Mesenchymal stem cell (in vitro differentiated cells and primary cell): ENCODE measurements around the gene CLIC4.

ENCODE experiments used
- DNase-seq: peaks from one replicate; pipeline ENCODE4 v3.0.0-alpha.2; 2013
- H2AFZ ChIP-seq: one replicate; pipeline ENCODE4 v1.6.1; 2013; ENCODE audit warnings: low read depth, mild to moderate bottlenecking, control low read depth, inconsistent platforms, low read length, moderate library complexity
- H2AK5ac ChIP-seq: 2 replicates; pipeline ENCODE4 v1.6.1; 2013; ENCODE audit warnings: low read length, moderate library complexity, mild to moderate bottlenecking, inconsistent platforms; ENCODE audit not compliant: severe bottlenecking
- H2BK120ac ChIP-seq: one replicate; pipeline ENCODE4 v1.6.1; 2013; ENCODE audit warnings: low read depth, mild to moderate bottlenecking, inconsistent platforms, low read length, moderate library complexity
- H2BK12ac ChIP-seq, 2 experiments: one replicate each; pipeline ENCODE4 v1.6.1; 2013; ENCODE audit warnings: inconsistent platforms in 2 of 2, low read length in 2 of 2, mild to moderate bottlenecking in 2 of 2, moderate library complexity in 2 of 2, control low read depth in 1 of 2
- H2BK15ac ChIP-seq: one replicate; pipeline ENCODE4 v1.6.1; 2013; ENCODE audit warnings: mild to moderate bottlenecking, low read depth, inconsistent platforms; ENCODE audit not compliant: poor library complexity, severe bottlenecking
- H2BK5ac ChIP-seq: 2 replicates; pipeline ENCODE4 v1.6.1; 2013; ENCODE audit warnings: low read depth, mild to moderate bottlenecking, low read length, control low read depth, inconsistent platforms; ENCODE audit not compliant: poor library complexity, severe bottlenecking
- H3K14ac ChIP-seq, 2 experiments: one replicate each; pipeline ENCODE4 v1.6.1; 2013; ENCODE audit warnings: inconsistent platforms in 2 of 2, low read length in 2 of 2, control low read depth in 1 of 2, mild to moderate bottlenecking in 1 of 2, moderate library complexity in 1 of 2
- H3K18ac ChIP-seq, 2 experiments: one replicate each; pipeline ENCODE4 v1.6.1; 2013; ENCODE audit warnings: inconsistent platforms in 2 of 2, low read length in 2 of 2, control low read depth in 1 of 2, low read depth in 1 of 2, mild to moderate bottlenecking in 1 of 2
- H3K23ac ChIP-seq, 2 experiments: one replicate each; pipeline ENCODE4 v1.6.1; 2013; ENCODE audit warnings: inconsistent platforms in 2 of 2, low read length in 2 of 2, mild to moderate bottlenecking in 2 of 2, moderate library complexity in 2 of 2, control low read depth in 1 of 2
- H3K27ac ChIP-seq: 2 replicates; pipeline ENCODE4 v1.5.1; 2013; ENCODE audit warnings: mild to moderate bottlenecking, moderate library complexity, low read length, control low read depth, inconsistent platforms; ENCODE audit not compliant: poor library complexity, severe bottlenecking
- H3K27me3 ChIP-seq, 2 experiments: 2 replicates each; pipeline versions ENCODE4 v1.6.1 to v1.7.0; 2013; ENCODE audit warnings: low read length in 2 of 2, mild to moderate bottlenecking in 2 of 2, moderate library complexity in 2 of 2, control low read depth in 1 of 2, inconsistent platforms in 1 of 2; ENCODE audit not compliant: control insufficient read depth in 1 of 2, insufficient read depth in 1 of 2
- H3K36me3 ChIP-seq, 2 experiments: 2 replicates each; pipeline versions ENCODE4 v1.6.1 to v1.7.0; 2013; ENCODE audit warnings: low read length in 2 of 2, control low read depth in 1 of 2, inconsistent platforms in 1 of 2, low read depth in 1 of 2, mild to moderate bottlenecking in 1 of 2; ENCODE audit not compliant: insufficient read depth in 2 of 2, control insufficient read depth in 1 of 2
- H3K4ac ChIP-seq, 2 experiments: one replicate each; pipeline ENCODE4 v1.6.1; 2013; ENCODE audit warnings: inconsistent platforms in 2 of 2, low read length in 2 of 2, mild to moderate bottlenecking in 2 of 2, moderate library complexity in 2 of 2, control low read depth in 1 of 2, low read depth in 1 of 2
- H3K4me1 ChIP-seq: 2 replicates; pipeline ENCODE4 v1.6.1; 2013; ENCODE audit warnings: low read depth, low read length, control low read depth; ENCODE audit not compliant: control insufficient read depth, insufficient read depth
- H3K4me2 ChIP-seq: 2 replicates; pipeline ENCODE4 v1.6.1; 2013; ENCODE audit warnings: low read length, mild to moderate bottlenecking, inconsistent platforms; ENCODE audit not compliant: poor library complexity, severe bottlenecking
- H3K4me3 ChIP-seq, 2 experiments: 2 replicates each; pipeline versions ENCODE4 v1.5.1 to v1.7.0; 2013; ENCODE audit warnings: low read length in 2 of 2, mild to moderate bottlenecking in 2 of 2, control low read depth in 1 of 2, low read depth in 1 of 2; ENCODE audit not compliant: insufficient read depth in 1 of 2
- H3K79me1 ChIP-seq: replicated peaks from 2 replicates; pipeline ENCODE4 v1.6.1; 2013; ENCODE audit warnings: mild to moderate bottlenecking, control low read depth, low read length, inconsistent platforms; ENCODE audit not compliant: poor library complexity, severe bottlenecking
- H3K9ac ChIP-seq: 2 replicates; pipeline ENCODE4 v1.7.0; 2013; ENCODE audit warnings: mild to moderate bottlenecking, low read length, moderate library complexity
- H3K9me3 ChIP-seq: 2 replicates; pipeline ENCODE4 v1.7.0; 2013; ENCODE audit warnings: mild to moderate bottlenecking, low read length; ENCODE audit not compliant: control insufficient read depth
- H4K8ac ChIP-seq: one replicate; pipeline ENCODE4 v1.6.1; 2013; ENCODE audit warnings: inconsistent platforms, mild to moderate bottlenecking, low read length, moderate library complexity
- H4K91ac ChIP-seq: one replicate; pipeline ENCODE4 v1.6.1; 2013; ENCODE audit warnings: mild to moderate bottlenecking, low read length, inconsistent platforms
- WGBS: methylation state at CpG from one replicate; pipeline ENCODE4 v1.1.7; 2013; ENCODE audit warnings: mixed read lengths; 5-methylcytosine and 5-hydroxymethylcytosine counted together

CLIC4 gene

DNA sequence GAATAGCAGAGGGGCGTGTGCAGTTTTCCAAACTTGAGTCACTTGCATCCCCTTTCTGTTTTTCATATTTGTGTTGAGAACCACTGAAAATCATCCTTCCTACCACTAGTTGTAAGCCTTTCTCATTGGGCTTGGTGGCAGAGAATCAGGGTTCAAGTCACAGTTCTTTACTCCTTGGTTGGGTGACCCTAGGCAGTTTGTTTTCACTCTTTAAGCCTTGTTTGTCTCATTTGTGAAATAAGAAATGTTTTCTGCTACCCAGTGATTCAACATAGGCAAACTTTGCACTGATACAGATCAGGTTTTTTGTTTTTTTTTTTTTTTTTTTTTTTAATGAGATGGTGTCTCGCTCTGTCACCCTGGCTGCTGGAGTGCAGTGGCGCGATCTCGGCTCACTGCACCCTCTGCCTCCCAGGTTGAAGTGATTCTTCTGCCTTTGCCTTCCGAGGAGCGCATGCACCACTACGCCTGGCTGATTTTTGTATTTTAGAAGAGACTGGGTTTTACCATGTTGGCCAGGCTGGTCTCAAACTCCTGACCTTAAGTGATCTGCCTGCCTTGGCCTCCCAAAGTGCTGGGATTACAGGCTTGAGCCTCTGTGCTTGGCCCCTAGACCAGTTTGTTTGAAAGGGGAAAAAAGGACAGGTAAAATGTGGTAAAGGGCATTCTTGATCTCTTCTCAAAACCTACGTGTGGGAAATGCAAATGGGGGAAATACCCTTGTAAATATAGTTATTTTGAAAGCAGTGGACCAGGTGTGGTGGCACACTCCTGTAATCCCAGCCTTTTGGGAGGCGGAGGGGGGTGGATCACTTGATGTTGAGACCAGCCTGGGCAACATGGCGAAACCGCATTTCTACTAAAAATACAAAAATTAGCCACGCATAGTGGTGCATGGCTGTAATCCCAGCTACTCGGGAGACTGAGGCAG is 3.2 kb downstream of the CLIC4 start:
- H3K4me3 ChIP-seq, result peak overlapping the region in 1 of 2 experiments; percentile 88
- no peaks in the 10 kb centered on the region for H3K79me1 ChIP-seq
- H3K9ac ChIP-seq, result peak overlapping the region; percentile 98

GRCh38 chr1:24749252-24749651 is 4.0 kb downstream of the CLIC4 start:
- no peak overlapping the region for H4K91ac ChIP-seq
- no peak for DNase-seq
- H3K4me2 ChIP-seq, result no peak overlapping the region
- no peak overlapping the region for H2BK5ac ChIP-seq
- H3K9ac ChIP-seq, result peak overlapping the region; percentile 29
- 100% methylated on average over 1 of the region's 1 CpG for WGBS
- H3K23ac ChIP-seq, result no peak overlapping the region
- H2BK12ac ChIP-seq, result no peak overlapping the region
- no peaks in the 10 kb centered on the region for H3K79me1 ChIP-seq
- H2AFZ ChIP-seq, result no peak overlapping the region
- peaks cover 14% of the 10 kb centered on the region for H3K4me1 ChIP-seq
- no peak overlapping the region for H3K4ac ChIP-seq
- H2BK15ac ChIP-seq, result no peak overlapping the region
- peak overlapping the region in 1 of 2 experiments; percentile 88 for H3K4me3 ChIP-seq
- H3K14ac ChIP-seq, result no peak overlapping the region
- peaks cover 7 to 14% of the 10 kb centered on the region in 2 experiments for H3K36me3 ChIP-seq
- H2BK120ac ChIP-seq, result no peak overlapping the region
- H2AK5ac ChIP-seq, result no peak overlapping the region
- no peaks in the 10 kb centered on the region for H3K27me3 ChIP-seq
- H3K18ac ChIP-seq, result no peak overlapping the region
- no peaks in the 10 kb centered on the region for H3K9me3 ChIP-seq
- H4K8ac ChIP-seq, result no peak overlapping the region
- H3K27ac ChIP-seq, result peak overlapping the region; percentile 19

More for the DNA sequence above, 3.2 kb downstream of the CLIC4 start:
- 97% methylated on average over 14 of the region's 14 CpGs for WGBS
- peaks cover 16% of the 10 kb centered on the region for H3K4me1 ChIP-seq
- no peaks in the 10 kb centered on the region for H3K9me3 ChIP-seq
- no peak overlapping the region for H3K18ac ChIP-seq
- H3K14ac ChIP-seq, result no peak overlapping the region
- no peak overlapping the region for H2BK12ac ChIP-seq
- peaks cover 7 to 14% of the 10 kb centered on the region in 2 experiments for H3K36me3 ChIP-seq
- H4K8ac ChIP-seq, result no peak overlapping the region
- no peak overlapping the region for H2AK5ac ChIP-seq
- H3K27ac ChIP-seq, result peak overlapping the region; percentile 9
- no peak for DNase-seq
- H2BK15ac ChIP-seq, result no peak overlapping the region
- H3K23ac ChIP-seq, result no peak overlapping the region
- H4K91ac ChIP-seq, result no peak overlapping the region
- no peak overlapping the region for H3K4ac ChIP-seq
- no peak overlapping the region for H2BK5ac ChIP-seq
- no peak overlapping the region for H2AFZ ChIP-seq
- peak overlapping the region; percentile 50 for H3K4me2 ChIP-seq
- H3K27me3 ChIP-seq, result no peaks in the 10 kb centered on the region
- no peak overlapping the region for H2BK120ac ChIP-seq

- Histone ChIP-seq H3K9me3 (no peaks in the 10 kb centered on the region), H2BK15ac (no peak overlapping the region), H3K23ac (no peak overlapping the region), H3K9ac (no peak overlapping the region), H3K36me3 (peaks cover 7 to 14% of the 10 kb centered on the region in 2 experiments), H3K4me2 (no peak overlapping the region), H3K27ac (no peak overlapping the region), H2AFZ (no peak overlapping the region), H3K18ac (no peak overlapping the region), H3K4ac (no peak overlapping the region), H3K79me1 (no peaks in the 10 kb centered on the region), H4K91ac (peak overlapping the region; percentile 27), H2BK12ac (no peak overlapping the region), H3K14ac (no peak overlapping the region), H3K27me3 (no peaks in the 10 kb centered on the region), H2BK120ac (no peak overlapping the region), H2BK5ac (no peak overlapping the region), H2AK5ac (no peak overlapping the region), H3K4me3 (peak overlapping the region in 1 of 2 experiments; percentile 88), H3K4me1 (peaks cover 14% of the 10 kb centered on the region), H4K8ac (no peak overlapping the region)
- DNase-seq, result no peak
- WGBS, result 99% methylated on average over 6 of the region's 8 CpGs
Measured at GRCh38 chr1:24749886-24750285, 4.6 kb downstream of the CLIC4 start.

GRCh38 chr1:24751833-24752232 is 6.6 kb downstream of the CLIC4 start:
- H4K91ac ChIP-seq, result no peak overlapping the region
- 100% methylated on average over 1 of the region's 1 CpG for WGBS
- no peak overlapping the region for H2BK12ac ChIP-seq
- peak overlapping the region in 1 of 2 experiments; percentile 12 for H3K4me3 ChIP-seq
- H3K9ac ChIP-seq, result peak overlapping the region; percentile 32
- H2AK5ac ChIP-seq, result no peak overlapping the region
- no peak overlapping the region for H3K4me2 ChIP-seq
- no peaks in the 10 kb centered on the region for H3K27me3 ChIP-seq
- no peak overlapping the region for H3K4ac ChIP-seq
- peaks cover 14% of the 10 kb centered on the region for H3K4me1 ChIP-seq
- H3K27ac ChIP-seq, result no peak overlapping the region
- H3K36me3 ChIP-seq, result peaks cover 7 to 14% of the 10 kb centered on the region in 2 experiments
- no peak overlapping the region for H2AFZ ChIP-seq
- H3K79me1 ChIP-seq, result no peaks in the 10 kb centered on the region
- no peak overlapping the region for H3K14ac ChIP-seq
- H2BK120ac ChIP-seq, result no peak overlapping the region
- H4K8ac ChIP-seq, result no peak overlapping the region
- H3K18ac ChIP-seq, result no peak overlapping the region
- no peak overlapping the region for H2BK5ac ChIP-seq
- no peak for DNase-seq
- H3K23ac ChIP-seq, result no peak overlapping the region
- H2BK15ac ChIP-seq, result no peak overlapping the region
- no peaks in the 10 kb centered on the region for H3K9me3 ChIP-seq
